Uterus (tissue), 4 donors: ENCODE data around the gene ADAMTS18. TPM values are rescaled to one million over a fixed set of nuclear protein-coding genes. Genes with fewer than 3 reads are reported as not detected.
"Not testable (repeated sequence)": the region's sequence is repeated elsewhere in the genome, so short reads cannot be mapped to it uniquely, and the experiment has no call there.

ENCODE experiments used
- DNase-seq, 2 donors: peaks; one replicate each; pipeline ENCODE4 v3.0.0-alpha.2; 2019 to 2020
- H3K27ac ChIP-seq, 2 donors: fragments of 200-600 bp; sonication (generic); 1 replicate in 1 of 2; 2 replicates in 1 of 2; pipeline ENCODE4 v1.5.1; 2016 to 2018
- H3K27me3 ChIP-seq, 2 donors: fragments of 200-600 bp; sonication (generic); one replicate each; pipeline ENCODE4 v1.5.1; 2018 to 2019; ENCODE audit warnings: control low read depth in 1 of 2
- H3K36me3 ChIP-seq, 2 donors: fragments of 200-600 bp; sonication (generic); one replicate each; pipeline ENCODE4 v1.5.1; 2019; ENCODE audit warnings: control low read depth in 1 of 2
- H3K4me1 ChIP-seq, 2 donors: fragments of 200-600 bp; sonication (generic); one replicate each; pipeline ENCODE4 v1.5.1; 2018 to 2019; ENCODE audit warnings: control low read depth in 1 of 2
- H3K4me3 ChIP-seq, 2 donors: fragments of 200-600 bp; sonication (generic); 1 replicate in 1 of 2; 2 replicates in 1 of 2; pipeline ENCODE4 v1.5.1; 2018 to 2019; ENCODE audit warnings: mild to moderate bottlenecking in 1 of 2
- H3K9me3 ChIP-seq, 2 donors: fragments of 200-600 bp; sonication (generic); one replicate each; pipeline ENCODE4 v1.5.1; 2019; ENCODE audit warnings: control low read depth in 1 of 2
- CTCF ChIP-seq, 4 experiments: fragments of 200-600 bp in 2 of 4; fragments of 450-650 bp in 2 of 4; sonication (generic) in 2 of 4; IDR thresholded peaks; one replicate each; pipeline ENCODE4 v1.5.1; 2016 to 2019; ENCODE audit warnings: antibody characterized with exemption in 4 of 4, mild to moderate bottlenecking in 2 of 4, moderate library complexity in 1 of 4
- POLR2A ChIP-seq, 2 donors: fragments of 450-650 bp; IDR thresholded peaks; one replicate each; pipeline ENCODE4 v1.6.1; 2016; ENCODE audit warnings: antibody characterized with exemption in 2 of 2, mild to moderate bottlenecking in 1 of 2, moderate library complexity in 1 of 2
- intact Hi-C: fragments of 100-400 bp; cut with DNase I; formaldehyde crosslinking; loops from one replicate; pipeline ENCODE4 v1.15.1; 2023; ENCODE audit warnings: low total_unique reads
- total RNA-seq, 4 donors: library from RNA; depleted of rRNA in 3 of 4; stranded (reverse); fragments of >200 nt in 3 of 4; gene quantifications; one replicate each; pipeline versions ENCODE4 v1.1.0 to v1.2.4, GENCODE V29; 2014 to 2023
- donor health status: DM: yes; HTN: yes; CAD: no.

The ADAMTS18 gene
- total RNA-seq, 4 donors from 2014 or later, result 3.5 to 5.3 TPM; not detected in 2

GRCh38 chr16:77468831-77469230 lies 34.0 kb upstream of the ADAMTS18 start:
- Histone ChIP-seq H3K4me3 (no peak overlapping the region), H3K36me3 (no peaks in the 10 kb centered on the region), H3K27me3 (no peaks in the 10 kb centered on the region), H3K9me3 (no peaks in the 10 kb centered on the region), H3K4me1 (peaks cover 8 to 9% of the 10 kb centered on the region in 2 donors), H3K27ac (no peak overlapping the region)
- no peak for TF ChIP-seq POLR2A (IDR thresholded peaks at IDR 0.05)
- no peak for TF ChIP-seq CTCF (IDR thresholded peaks at IDR 0.05)
- intact Hi-C loops, result no loop called here
- DNase-seq, result no peak

- Histone ChIP-seq H3K9me3 (no peaks in the 10 kb centered on the region), H3K4me1 (peaks cover 8 to 9% of the 10 kb centered on the region in 2 donors), H3K4me3 (no peak overlapping the region), H3K36me3 (no peaks in the 10 kb centered on the region), H3K27ac (no peak overlapping the region), H3K27me3 (no peaks in the 10 kb centered on the region)
- DNase-seq, result no peak
- TF ChIP-seq POLR2A (IDR thresholded peaks at IDR 0.05), result no peak
- no peak for TF ChIP-seq CTCF (IDR thresholded peaks at IDR 0.05)
- intact Hi-C loops, result no loop called here
Measured at GRCh38 chr16:77467821-77468335, 33.0 kb upstream of the ADAMTS18 start.

GRCh38 chr16:77463659-77464058 lies 28.8 kb upstream of the ADAMTS18 start:
- H3K4me1 ChIP-seq, DNase-seq, H3K4me3 ChIP-seq, H3K27ac ChIP-seq, H3K27me3 ChIP-seq, H3K36me3 ChIP-seq, intact Hi-C loops, H3K9me3 ChIP-seq: not testable (repeated sequence)

GRCh38 chr16:77462894-77463293 lies 28.1 kb upstream of the ADAMTS18 start:
- Histone ChIP-seq H3K9me3 (no peaks in the 10 kb centered on the region), H3K36me3 (no peaks in the 10 kb centered on the region), H3K27ac (no peak overlapping the region), H3K4me3 (no peak overlapping the region), H3K4me1 (no peaks in the 10 kb centered on the region), H3K27me3 (no peaks in the 10 kb centered on the region)
- DNase-seq, result no peak
- no peak for TF ChIP-seq POLR2A (IDR thresholded peaks at IDR 0.05)
- no peak for TF ChIP-seq CTCF (IDR thresholded peaks at IDR 0.05)
- intact Hi-C loops, result no loop called here

- H3K4me3 ChIP-seq, result no peak overlapping the region
- H3K4me1 ChIP-seq, result no peaks in the 10 kb centered on the region
- H3K27ac ChIP-seq, result no peak overlapping the region
- TF ChIP-seq CTCF (IDR thresholded peaks at IDR 0.05) (no peak), POLR2A (IDR thresholded peaks at IDR 0.05) (no peak)
- no peak for DNase-seq
- H3K36me3 ChIP-seq, result no peaks in the 10 kb centered on the region
- no peaks in the 10 kb centered on the region for H3K27me3 ChIP-seq
- no peaks in the 10 kb centered on the region for H3K9me3 ChIP-seq
- intact Hi-C loops, result no loop called here
Measured at GRCh38 chr16:77459534-77460254, 24.9 kb upstream of the ADAMTS18 start.
